Fibroblast of lung (primary cell): ENCODE measurements around the gene GJD4.

Source experiments
- CTCF ChIP-seq, 2 donors: IDR thresholded peaks in 1 of 2; conservative IDR thresholded peaks in 1 of 2; 1 replicate in 1 of 2; 2 replicates in 1 of 2; pipeline ENCODE4 v1.5.1; 2011 to 2012; ENCODE audit warnings: low read length in 2 of 2, control low read depth in 1 of 2, inconsistent platforms in 1 of 2, low read depth in 1 of 2, mild to moderate bottlenecking in 1 of 2
- EZH2 ChIP-seq: IDR thresholded peaks from 2 replicates; pipeline ENCODE4 v1.5.1; 2012; ENCODE audit warnings: low read length, control low read depth, mild to moderate bottlenecking; ENCODE audit errors: missing control alignments

- TF ChIP-seq CTCF (conservative IDR thresholded peaks at IDR 0.05 in 1 of 2, IDR thresholded peaks at IDR 0.05 in 1 of 2; ENCODE audit: low read depth in 1 of 2, low read length in 2 of 2) (no peak), EZH2 (no peak)
These were observed 36.0 kb downstream of the GJD4 start for GRCh38 chr10:35640951-35641675.
